NCI-H748 (cell line): ENCODE data around the gene CUEDC1.

Experiments used
- DNase-seq: peaks from one replicate; lab custom pipeline; 2025; ENCODE audit not compliant: unreplicated experiment; lab: John Stamatoyannopoulos, UW

Gene CUEDC1

GRCh38 chr17:57842280-57842679 lies 112.9 kb downstream of the CUEDC1 start:
- no peak for DNase-seq

DNA sequence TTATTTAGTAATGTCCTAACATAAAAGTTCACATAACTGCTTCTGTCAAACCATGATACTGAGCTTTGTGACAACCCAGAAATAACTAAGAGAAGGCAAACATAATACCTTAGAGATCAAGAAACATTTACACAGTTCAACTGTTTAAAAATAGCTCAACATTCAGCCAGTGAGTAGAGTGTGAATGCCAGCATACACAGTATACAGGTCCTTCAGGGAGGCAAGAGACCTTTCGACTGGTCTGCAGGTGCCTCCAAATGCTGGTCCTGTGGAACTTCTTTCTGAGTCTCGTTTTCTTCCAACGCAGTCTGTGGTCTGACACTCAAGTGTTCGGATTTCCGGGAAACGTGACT lies 115.7 kb downstream of the CUEDC1 start:
- no peak for DNase-seq

- DNase-seq, result no peak
Observed at GRCh38 chr17:57838857-57839570, 116.2 kb downstream of the CUEDC1 start.

- no peak for DNase-seq
Observed at GRCh38 chr17:57838453-57838852, 116.8 kb downstream of the CUEDC1 start.

GRCh38 chr17:57835333-57835900 lies 119.8 kb downstream of the CUEDC1 start:
- DNase-seq, result no peak

GRCh38 chr17:57834146-57834741 lies 121.0 kb downstream of the CUEDC1 start:
- DNase-seq, result peak; percentile 68

DNA sequence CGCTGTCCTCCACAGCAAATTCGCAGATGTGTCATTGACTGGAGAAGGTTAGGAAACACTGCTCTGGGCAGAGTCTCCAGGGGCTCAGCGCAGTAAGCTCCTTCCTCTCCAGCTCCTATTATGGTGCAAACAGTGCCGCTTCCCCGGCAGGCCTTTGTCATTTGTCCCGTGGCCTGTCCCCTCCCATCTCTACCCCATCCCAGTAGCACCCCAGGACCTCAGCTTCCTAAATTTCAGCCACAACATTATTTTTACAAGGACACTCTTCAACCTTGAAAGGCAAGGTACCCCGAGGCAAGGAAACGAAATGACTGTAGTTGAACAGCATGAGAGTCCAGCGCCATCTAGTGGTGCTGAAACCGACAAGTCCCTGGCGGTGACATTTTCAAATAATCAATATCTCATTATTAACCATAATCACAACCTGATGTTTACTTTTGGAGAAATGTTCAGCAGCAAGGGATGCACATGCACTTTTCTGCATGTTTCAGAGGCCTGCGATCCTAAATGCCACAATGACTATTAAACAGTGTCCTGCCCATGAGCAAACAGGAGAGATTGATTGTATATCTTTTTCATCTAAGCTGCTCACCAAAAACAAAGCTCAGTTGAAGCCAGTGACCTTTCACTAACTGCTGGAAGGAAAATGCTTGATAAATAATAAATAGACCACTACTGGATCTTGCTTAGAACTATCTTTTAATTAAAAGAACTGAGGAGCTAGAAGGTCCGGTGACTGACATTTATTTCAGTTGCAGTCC lies 121.9 kb downstream of the CUEDC1 start:
- DNase-seq, result peak; percentile 81

DNA sequence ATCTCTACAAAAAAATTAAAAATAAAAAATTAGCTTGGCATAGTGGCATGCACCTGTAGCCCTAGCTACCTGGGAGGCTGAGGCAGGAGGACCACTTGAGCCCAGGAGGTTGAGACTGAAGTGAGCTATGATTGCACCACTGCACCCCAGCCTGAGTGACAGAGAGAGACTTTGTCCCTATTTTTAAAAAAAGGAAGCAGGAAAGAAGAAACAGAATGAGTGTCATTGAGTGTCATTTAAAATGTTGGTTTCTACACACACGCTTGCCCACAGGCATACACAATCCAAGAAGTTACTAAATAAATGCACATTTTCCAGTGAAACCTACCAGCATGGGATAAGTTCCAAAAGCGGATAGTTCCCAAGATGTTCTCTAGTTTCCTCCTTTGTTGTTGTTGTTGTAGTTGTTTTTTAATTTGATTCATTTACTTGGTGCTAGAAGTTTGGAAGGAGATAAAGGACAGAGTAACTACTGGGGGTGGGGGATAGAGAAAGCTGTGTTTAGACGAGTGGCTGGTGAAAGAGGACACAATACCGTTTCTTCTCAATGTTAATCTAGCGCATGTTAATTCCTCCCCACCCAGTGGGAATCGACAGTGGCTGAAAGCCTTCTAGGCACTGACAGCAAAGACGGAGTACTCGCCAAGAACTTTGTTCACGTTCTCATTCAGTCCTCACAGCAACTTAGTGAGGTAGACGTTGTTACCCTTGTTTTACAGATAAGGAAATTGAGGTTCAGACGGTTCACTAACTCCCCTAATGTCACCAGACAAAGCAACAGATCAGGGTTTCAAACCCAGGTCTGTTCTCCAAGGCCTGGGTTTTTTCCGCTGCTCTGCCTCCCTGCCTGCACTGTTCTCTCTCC lies 122.7 kb downstream of the CUEDC1 start:
- DNase-seq, result no peak

DNA sequence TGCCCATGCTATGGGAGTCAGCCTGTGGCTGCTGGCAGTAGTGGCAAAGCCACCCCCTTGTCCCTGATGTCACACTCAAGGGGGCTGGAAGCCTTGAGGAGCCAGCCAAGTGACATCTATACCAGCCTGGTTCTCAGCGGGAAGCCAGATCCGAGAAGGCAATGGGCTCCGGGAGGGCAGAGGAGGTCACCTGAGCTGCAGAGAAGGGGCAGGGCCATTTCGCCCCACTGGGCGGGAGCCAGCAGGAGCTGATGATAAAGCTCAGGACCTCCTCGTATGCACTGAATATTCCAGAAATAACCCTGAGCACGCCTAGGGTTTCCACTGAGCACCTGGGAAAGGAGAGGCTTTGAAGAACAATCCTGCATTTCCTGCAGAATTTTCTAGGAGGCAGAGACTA lies 124.3 kb downstream of the CUEDC1 start:
- DNase-seq, result no peak

DNA sequence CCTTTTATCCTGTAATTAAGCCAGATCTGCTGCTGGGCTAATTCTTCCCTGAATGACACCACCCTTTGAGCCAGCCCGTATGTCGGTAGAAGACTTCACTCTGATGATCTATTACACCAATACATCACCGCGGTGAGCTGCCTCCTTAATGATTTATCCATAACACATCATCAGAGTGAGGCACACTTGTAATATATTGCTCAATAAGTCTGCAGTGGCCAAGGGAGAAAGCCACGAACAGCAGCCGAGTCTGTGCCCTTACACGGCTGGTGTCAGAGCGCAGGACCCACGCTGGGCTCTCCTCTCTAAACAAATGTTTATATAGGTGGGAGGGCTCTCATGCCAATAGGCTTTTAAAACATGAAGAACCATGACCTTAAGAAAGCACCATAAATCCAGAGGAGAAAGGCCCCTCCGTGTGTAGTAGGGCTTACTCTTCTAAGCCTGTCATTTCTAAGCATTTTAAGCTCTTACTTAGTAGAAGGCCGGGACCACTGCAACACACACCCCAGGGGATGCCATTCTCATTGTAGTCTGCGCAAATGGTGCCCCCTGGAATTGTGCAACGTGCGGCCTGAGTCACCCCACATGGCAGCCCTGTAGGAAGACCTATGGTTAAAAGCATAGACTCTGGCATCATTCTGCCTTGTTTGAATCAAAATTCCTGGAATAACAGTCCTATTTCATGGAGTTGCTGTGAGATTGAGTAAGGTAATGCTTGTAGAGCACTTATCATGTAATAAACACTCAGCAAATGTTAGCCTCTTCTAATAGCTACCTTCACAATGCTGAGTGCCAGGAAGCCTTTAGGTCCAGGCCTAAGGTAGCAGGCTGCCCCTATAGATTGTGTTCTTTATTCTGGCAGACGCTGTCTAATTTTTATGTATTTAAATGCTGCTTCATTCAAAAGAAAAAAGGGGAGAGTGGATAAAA lies 131.5 kb downstream of the CUEDC1 start:
- DNase-seq, result peak; percentile 79

DNA sequence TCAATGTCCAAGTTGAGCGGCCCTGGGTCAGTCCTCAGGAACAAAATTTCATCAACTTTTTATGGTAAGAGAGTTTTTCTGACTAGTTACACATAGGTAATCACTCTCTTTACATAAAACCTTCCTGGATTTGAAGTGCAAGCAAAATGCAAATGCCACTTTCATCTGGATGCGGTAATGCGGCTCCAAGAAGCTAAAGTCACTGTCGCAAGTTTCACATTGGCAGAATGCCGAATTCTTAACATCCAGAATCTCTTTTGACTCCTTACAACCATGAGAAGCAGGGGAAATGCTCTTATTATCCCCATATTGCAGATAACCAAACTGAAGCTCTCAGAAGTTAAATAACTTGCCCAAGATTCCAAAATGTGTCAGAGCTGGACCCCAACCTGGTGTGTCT lies 135.3 kb downstream of the CUEDC1 start:
- DNase-seq, result no peak

DNA sequence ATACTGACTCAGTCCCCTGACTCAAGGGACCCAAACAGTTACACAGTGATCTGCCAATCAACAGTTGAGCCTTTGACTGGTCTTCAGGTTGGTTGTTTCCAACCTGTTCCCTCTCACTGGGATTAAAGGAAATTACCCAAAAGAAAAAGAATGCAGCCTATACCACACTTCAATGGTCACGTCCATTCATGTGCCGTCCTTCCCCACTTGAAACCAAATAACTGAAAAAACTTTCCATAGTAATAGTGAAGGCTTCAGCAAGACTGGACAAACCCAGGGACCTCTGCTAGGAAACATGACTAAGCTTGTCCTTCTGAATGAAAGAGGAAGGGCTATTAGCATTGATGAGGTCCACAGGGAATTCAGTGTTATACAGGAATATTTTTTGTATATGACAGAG lies 135.9 kb downstream of the CUEDC1 start:
- no peak for DNase-seq

- DNase-seq, result no peak
Observed at GRCh38 chr17:57818066-57818465, 137.1 kb downstream of the CUEDC1 start.

DNA sequence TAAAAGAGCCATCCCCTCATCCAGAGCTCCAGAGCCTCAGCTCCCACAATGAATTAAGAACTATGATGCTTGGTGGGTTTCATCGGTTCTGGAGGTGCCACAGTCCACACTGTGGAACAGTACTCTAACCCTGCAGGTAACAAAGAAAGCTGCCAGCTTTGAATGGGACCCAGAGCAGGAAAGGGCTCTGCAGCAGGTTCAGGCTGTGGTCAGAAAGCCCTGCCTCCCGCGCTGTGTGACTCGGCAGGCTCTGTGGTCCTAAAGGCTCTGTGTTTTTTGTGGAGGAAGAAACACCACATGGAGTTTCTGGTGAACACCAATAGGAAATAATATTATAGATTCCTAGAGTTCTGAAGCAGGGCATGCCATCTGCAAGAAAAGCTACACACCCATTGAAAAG lies 137.9 kb downstream of the CUEDC1 start:
- no peak for DNase-seq

- DNase-seq, result no peak
Observed at GRCh38 chr17:57814421-57814820, 140.8 kb downstream of the CUEDC1 start.

- peak; percentile 77 for DNase-seq
Observed at GRCh38 chr17:57811638-57812280, 143.5 kb downstream of the CUEDC1 start.
